ENCODE data around the gene ASCL2. TPM values are rescaled to one million over a fixed set of nuclear protein-coding genes. Genes with fewer than 3 reads are reported as not detected.

ASCL2 gene
- total RNA-seq, 1 experiment from 2014 or later, result 0.35 TPM

DNA sequence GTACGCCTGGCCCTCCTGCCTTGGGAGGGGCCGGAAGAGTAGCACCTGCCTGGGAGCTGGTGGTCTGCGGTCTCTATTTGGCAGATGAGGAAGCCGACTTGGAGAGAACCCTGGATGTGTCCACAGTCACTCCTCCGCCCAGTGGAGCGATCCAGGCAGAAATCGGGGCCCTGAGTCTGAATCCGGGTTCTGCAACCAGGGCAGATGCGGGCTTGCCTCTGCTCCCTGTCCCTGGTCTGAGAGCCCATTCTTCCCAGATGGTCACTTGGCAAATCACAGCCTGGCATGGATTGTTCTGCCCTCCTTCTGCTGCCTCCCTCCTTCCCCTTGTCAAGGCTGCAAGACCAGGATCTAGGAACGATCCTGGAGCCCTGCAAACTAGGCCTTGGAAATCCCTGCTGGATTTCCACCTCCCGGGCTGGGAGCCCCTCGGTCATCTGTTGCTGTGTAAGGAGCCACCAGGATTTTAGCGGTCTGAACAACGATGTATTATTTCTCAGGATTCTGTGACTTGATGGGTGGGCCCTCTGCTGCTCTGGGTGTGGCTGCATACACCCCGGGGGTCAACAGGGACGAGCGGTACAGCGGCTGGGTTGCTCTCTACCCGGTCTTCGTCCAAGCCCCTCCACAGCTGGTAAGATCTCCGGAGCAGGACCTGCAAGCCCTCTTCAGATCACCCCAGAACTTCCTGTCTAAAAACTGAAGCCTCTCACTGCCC is 2.0 kb upstream of the ASCL2 start:
- Histone ChIP-seq H2AK5ac (ENCODE audit: insufficient read length, low read length) (no peak overlapping the region), H3K4ac (ENCODE audit: low read depth, low read length) (no peak overlapping the region), H4K20me1 (ENCODE audit: control insufficient read depth, insufficient read depth, insufficient read length) (peaks cover 4% of the 10 kb centered on the region), H2BK12ac (ENCODE audit: insufficient read length, low read depth, low read length) (no peak overlapping the region), H4K8ac (replicated peaks; ENCODE audit: insufficient read length, low read depth, low read length) (no peak overlapping the region), H2BK20ac (ENCODE audit: low read depth, low read length, poor library complexity, severe bottlenecking) (no peak overlapping the region), H3K4me1 (ENCODE audit: insufficient read depth, low read length) (no peaks in the 10 kb centered on the region), H3K18ac (ENCODE audit: insufficient read length, low read depth, low read length) (no peak overlapping the region), H3K79me1 (ENCODE audit: insufficient read depth, low read depth, low read length, poor library complexity, severe bottlenecking) (no peaks in the 10 kb centered on the region), H3K79me2 (ENCODE audit: insufficient read depth, low read length) (no peaks in the 10 kb centered on the region), H3K27me3 (ENCODE audit: insufficient read depth, low read length) (peaks cover 29% of the 10 kb centered on the region; the same call in 1 of the 2 replicates), H2BK120ac (ENCODE audit: low read depth, low read length, poor library complexity, severe bottlenecking) (no peak overlapping the region), H4K91ac (ENCODE audit: insufficient read length, low read depth, low read length) (no peak overlapping the region), H3K23ac (ENCODE audit: insufficient read length, low read depth, low read length) (no peak overlapping the region), H3T11ph (ENCODE audit: low read length) (no peak overlapping the region), H3K27ac (ENCODE audit: insufficient read length, low read depth, low read length) (no peak overlapping the region), H2AFZ (ENCODE audit: low read length) (no peak overlapping the region), H3K9me3 (ENCODE audit: control insufficient read depth, low read depth, low read length) (no peaks in the 10 kb centered on the region), H3K23me2 (ENCODE audit: insufficient read length, low read depth, low read length, poor library complexity, severe bottlenecking) (peaks cover 7% of the 10 kb centered on the region), H4K5ac (ENCODE audit: insufficient read length, low read depth, low read length) (no peak overlapping the region), H2BK5ac (ENCODE audit: insufficient read length, low read length) (no peak overlapping the region), H3K4me2 (ENCODE audit: insufficient read depth, insufficient read length, low read length) (no peak overlapping the region), H3K56ac (ENCODE audit: insufficient read length, low read depth, low read length) (no peak overlapping the region), H3K9ac (ENCODE audit: extremely low read depth, insufficient read length, low read length) (no peak overlapping the region), H2BK15ac (ENCODE audit: low read depth, low read length) (no peak overlapping the region), H3K14ac (ENCODE audit: insufficient read depth, low read length) (no peak overlapping the region)
- no peaks in the 10 kb centered on the region; a peak in 1 of 7 replicates for H3K36me3 Mint-ChIP-seq (ENCODE audit: insufficient read depth in 1 of 3, low read depth in 3 of 3)
- H3K4me3 Mint-ChIP-seq, result no peak overlapping the region
- DNase-seq, result no peak
- H3K9me3 Mint-ChIP-seq, result peaks cover 0 to 3% of the 10 kb centered on the region in 2 experiments; a peak in 4 of 5 replicates
- TF ChIP-seq, protein P1, sequence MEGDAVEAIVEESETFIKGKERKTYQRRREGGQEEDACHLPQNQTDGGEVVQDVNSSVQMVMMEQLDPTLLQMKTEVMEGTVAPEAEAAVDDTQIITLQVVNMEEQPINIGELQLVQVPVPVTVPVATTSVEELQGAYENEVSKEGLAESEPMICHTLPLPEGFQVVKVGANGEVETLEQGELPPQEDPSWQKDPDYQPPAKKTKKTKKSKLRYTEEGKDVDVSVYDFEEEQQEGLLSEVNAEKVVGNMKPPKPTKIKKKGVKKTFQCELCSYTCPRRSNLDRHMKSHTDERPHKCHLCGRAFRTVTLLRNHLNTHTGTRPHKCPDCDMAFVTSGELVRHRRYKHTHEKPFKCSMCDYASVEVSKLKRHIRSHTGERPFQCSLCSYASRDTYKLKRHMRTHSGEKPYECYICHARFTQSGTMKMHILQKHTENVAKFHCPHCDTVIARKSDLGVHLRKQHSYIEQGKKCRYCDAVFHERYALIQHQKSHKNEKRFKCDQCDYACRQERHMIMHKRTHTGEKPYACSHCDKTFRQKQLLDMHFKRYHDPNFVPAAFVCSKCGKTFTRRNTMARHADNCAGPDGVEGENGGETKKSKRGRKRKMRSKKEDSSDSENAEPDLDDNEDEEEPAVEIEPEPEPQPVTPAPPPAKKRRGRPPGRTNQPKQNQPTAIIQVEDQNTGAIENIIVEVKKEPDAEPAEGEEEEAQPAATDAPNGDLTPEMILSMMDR (conservative IDR thresholded peaks at IDR 0.05), result no peak
- H3K27ac Mint-ChIP-seq, result no peak overlapping the region
- WGBS (ENCODE audit: extremely low coverage, insufficient read length, low lambda C conversion rate), result no CpG with 5 or more reads among the region's 21 CpGs
- H3K27me3 Mint-ChIP-seq (ENCODE audit: low read depth), result peaks cover 92% of the 10 kb centered on the region
- peaks cover 9 to 16% of the 10 kb centered on the region in 2 experiments for H3K4me1 Mint-ChIP-seq

All from H9 (cell line).